Central memory CD8-positive, alpha-beta T cell (primary cell): ENCODE data around the gene OPN1MW2.
"Not testable (repeated sequence)": the region's sequence is repeated elsewhere in the genome, so short reads cannot be mapped to it uniquely, and the experiment has no call there.

Experiments used
- ATAC-seq: fragments of 150-1000 bp; cut with Tn5 transposase; replicated peaks from 2 replicates; pipeline ENCODE4 v1.10.0; 2022; ENCODE audit warnings: mild to moderate bottlenecking, moderate FRiP score, moderate number of reproducible peaks; ENCODE audit not compliant: poor library complexity, severe bottlenecking; ENCODE audit errors: extremely low read depth
- DNase-seq, 2 donors: peaks; one replicate each; pipeline ENCODE4 v3.0.0; 2021; ENCODE audit warnings: low spot score in 2 of 2
- H3K27ac Mint-ChIP-seq: one replicate; pipeline ENCODE4 v1.8.0; 2022; ENCODE audit warnings: low read depth, mild to moderate bottlenecking, moderate library complexity, mixed read lengths
- H3K27me3 Mint-ChIP-seq: one replicate; pipeline ENCODE4 v1.8.0; 2022; ENCODE audit warnings: mixed read lengths
- H3K36me3 Mint-ChIP-seq: one replicate; pipeline ENCODE4 v1.8.0; 2022; ENCODE audit warnings: mild to moderate bottlenecking, moderate library complexity, mixed read lengths; ENCODE audit not compliant: insufficient read depth
- H3K4me1 Mint-ChIP-seq: one replicate; pipeline ENCODE4 v1.8.0; 2022; ENCODE audit warnings: mixed read lengths
- H3K4me3 Mint-ChIP-seq: one replicate; pipeline ENCODE4 v1.8.0; 2022; ENCODE audit warnings: mild to moderate bottlenecking, moderate library complexity, mixed read lengths
- H3K9me3 Mint-ChIP-seq: one replicate; pipeline ENCODE4 v1.8.0; 2022; ENCODE audit warnings: mixed read lengths

The OPN1MW2 gene

GRCh38 chrX:154231443-154231842, 11.9 kb downstream of the OPN1MW2 start:
- H3K4me3 Mint-ChIP-seq, H3K36me3 Mint-ChIP-seq: not testable (repeated sequence)

GRCh38 chrX:154233620-154234019, 14.1 kb downstream of the OPN1MW2 start:
- not testable (repeated sequence) for H3K4me3 Mint-ChIP-seq, H3K9me3 Mint-ChIP-seq

More at GRCh38 chrX:154231443-154231842, 11.9 kb downstream of the OPN1MW2 start:
- H3K9me3 Mint-ChIP-seq, DNase-seq, H3K4me1 Mint-ChIP-seq, H3K27ac Mint-ChIP-seq, ATAC-seq, H3K27me3 Mint-ChIP-seq: not testable (repeated sequence)

GRCh38 chrX:154238939-154239559, 19.5 kb downstream of the OPN1MW2 start:
- H3K36me3 Mint-ChIP-seq, DNase-seq, ATAC-seq, H3K27me3 Mint-ChIP-seq, H3K4me3 Mint-ChIP-seq, H3K27ac Mint-ChIP-seq, H3K9me3 Mint-ChIP-seq: not testable (repeated sequence)
- peaks cover 11% of the 10 kb centered on the region for H3K4me1 Mint-ChIP-seq

More at GRCh38 chrX:154233620-154234019, 14.1 kb downstream of the OPN1MW2 start:
- H3K27me3 Mint-ChIP-seq, H3K36me3 Mint-ChIP-seq, DNase-seq, H3K4me1 Mint-ChIP-seq, H3K27ac Mint-ChIP-seq, ATAC-seq: not testable (repeated sequence)

- H3K4me1 Mint-ChIP-seq, result peaks cover 11% of the 10 kb centered on the region
- not testable (repeated sequence) for H3K4me3 Mint-ChIP-seq, H3K36me3 Mint-ChIP-seq, DNase-seq, ATAC-seq, H3K9me3 Mint-ChIP-seq, H3K27me3 Mint-ChIP-seq
- peak overlapping the region; percentile 74 for H3K27ac Mint-ChIP-seq
These were observed 20.5 kb downstream of the OPN1MW2 start for GRCh38 chrX:154239982-154240503.

GRCh38 chrX:154247377-154248045, 28.0 kb downstream of the OPN1MW2 start:
- not testable (repeated sequence) for DNase-seq, H3K4me1 Mint-ChIP-seq, H3K27me3 Mint-ChIP-seq, H3K9me3 Mint-ChIP-seq, H3K4me3 Mint-ChIP-seq, H3K36me3 Mint-ChIP-seq
- peak overlapping the region; percentile 71 for H3K27ac Mint-ChIP-seq
- ATAC-seq, result peak; percentile 95

- H3K9me3 Mint-ChIP-seq, H3K4me1 Mint-ChIP-seq, H3K36me3 Mint-ChIP-seq, H3K4me3 Mint-ChIP-seq, DNase-seq, H3K27me3 Mint-ChIP-seq: not testable (repeated sequence)
- peak overlapping the region; percentile 71 for H3K27ac Mint-ChIP-seq
- peak; percentile 6 for ATAC-seq
These were observed 28.5 kb downstream of the OPN1MW2 start for GRCh38 chrX:154248076-154248475.

GRCh38 chrX:154257282-154257681, 37.7 kb downstream of the OPN1MW2 start, which contains the start of gene OPN1MW3:
Gene OPN1MW3, plus strand, starts transcription at chrX:154257582. Its CDS starts 38 bp downstream, at chrX:154257620.
- H3K9me3 Mint-ChIP-seq, ATAC-seq, DNase-seq, H3K27ac Mint-ChIP-seq, H3K4me1 Mint-ChIP-seq, H3K27me3 Mint-ChIP-seq, H3K4me3 Mint-ChIP-seq, H3K36me3 Mint-ChIP-seq: not testable (repeated sequence)

GRCh38 chrX:154258711-154259110, 39.2 kb downstream of the OPN1MW2 start:
- H3K27ac Mint-ChIP-seq, result not testable (repeated sequence)

GRCh38 chrX:154263072-154263471, 43.5 kb downstream of the OPN1MW2 start:
- not testable (repeated sequence) for ATAC-seq

More at GRCh38 chrX:154258711-154259110, 39.2 kb downstream of the OPN1MW2 start:
- DNase-seq, H3K36me3 Mint-ChIP-seq, H3K4me3 Mint-ChIP-seq, H3K9me3 Mint-ChIP-seq, H3K27me3 Mint-ChIP-seq, H3K4me1 Mint-ChIP-seq: not testable (repeated sequence)
- ATAC-seq, result peak; percentile 43

GRCh38 chrX:154269245-154269644, 49.7 kb downstream of the OPN1MW2 start:
- not testable (repeated sequence) for H3K36me3 Mint-ChIP-seq, H3K4me1 Mint-ChIP-seq, H3K4me3 Mint-ChIP-seq, ATAC-seq, H3K9me3 Mint-ChIP-seq, H3K27ac Mint-ChIP-seq, H3K27me3 Mint-ChIP-seq, DNase-seq

More at GRCh38 chrX:154263072-154263471, 43.5 kb downstream of the OPN1MW2 start:
- not testable (repeated sequence) for H3K4me1 Mint-ChIP-seq, H3K27me3 Mint-ChIP-seq, H3K36me3 Mint-ChIP-seq, DNase-seq, H3K27ac Mint-ChIP-seq, H3K9me3 Mint-ChIP-seq, H3K4me3 Mint-ChIP-seq
